HepG2 (cell line): ENCODE results near the gene SRP72. TPM values are rescaled to one million over a fixed set of nuclear protein-coding genes. Genes with fewer than 3 reads are reported as not detected.

Source experiments
- AHR ChIP-seq: IDR thresholded peaks from 2 replicates; pipeline ENCODE4 v1.6.1; 2018; ENCODE audit warnings: missing genetic modification reagents, missing compliant biosample characterization
- CBFB ChIP-seq: sonication (generic); formaldehyde crosslinking; IDR thresholded peaks from 2 replicates; pipeline ENCODE4 v1.4.0; 2020; ENCODE audit warnings: missing genetic modification reagents
- CEBPB ChIP-seq: IDR thresholded peaks from 2 replicates; pipeline ENCODE4 v1.6.1; 2011; ENCODE audit warnings: low read depth, low read length, improper control_type of control experiment, borderline replicate concordance
- CHD2 ChIP-seq: IDR thresholded peaks from 2 replicates; pipeline ENCODE4 v1.6.1; 2011; ENCODE audit warnings: low read depth, low read length, improper control_type of control experiment
- FIP1L1 ChIP-seq: fragments of 200-400 bp; formaldehyde crosslinking; IDR thresholded peaks from 2 replicates; pipeline ENCODE4 v1.6.1; 2018; ENCODE audit warnings: low read depth, mild to moderate bottlenecking, low read length, moderate library complexity, borderline replicate concordance; ENCODE audit not compliant: insufficient read depth
- FOXK1 ChIP-seq: sonication (generic); formaldehyde crosslinking; IDR thresholded peaks from 2 replicates; pipeline ENCODE4 v1.4.0; 2020; ENCODE audit warnings: low read depth, missing genetic modification reagents, borderline replicate concordance
- GLI4 ChIP-seq: sonication (generic); formaldehyde crosslinking; IDR thresholded peaks from 2 replicates; pipeline ENCODE4 v1.5.1; 2020; ENCODE audit warnings: missing genetic modification reagents, mild to moderate bottlenecking, moderate library complexity, borderline replicate concordance
- KAT8 ChIP-seq: IDR thresholded peaks from 2 replicates; pipeline ENCODE4 v1.6.1; 2016; ENCODE audit warnings: missing genetic modification reagents, missing compliant biosample characterization
- KDM2A ChIP-seq: sonication (generic); formaldehyde crosslinking; IDR thresholded peaks from 2 replicates; pipeline ENCODE4 v1.4.0; 2020; ENCODE audit warnings: low read depth, missing genetic modification reagents, borderline replicate concordance
- NFYC ChIP-seq: IDR thresholded peaks from 2 replicates; pipeline ENCODE4 v1.6.1; 2016; ENCODE audit warnings: missing genetic modification reagents, missing compliant biosample characterization
- NRL ChIP-seq: sonication (generic); formaldehyde crosslinking; IDR thresholded peaks from 2 replicates; pipeline ENCODE4 v1.5.0; 2020; ENCODE audit warnings: missing genetic modification reagents, mild to moderate bottlenecking, moderate library complexity, borderline replicate concordance
- RFX1 ChIP-seq: fragments of 450-650 bp; IDR thresholded peaks from 2 replicates; pipeline ENCODE4 v1.6.1; 2017
- SAFB2 ChIP-seq: sonication (generic); formaldehyde crosslinking; IDR thresholded peaks from 2 replicates; pipeline ENCODE4 v1.5.1; 2020; ENCODE audit warnings: missing genetic modification reagents, low read depth, mild to moderate bottlenecking, borderline replicate concordance
- SPEN ChIP-seq: sonication (generic); formaldehyde crosslinking; IDR thresholded peaks from 2 replicates; pipeline ENCODE4 v1.5.1; 2020; ENCODE audit warnings: low read depth, mild to moderate bottlenecking, missing genetic modification reagents
- TARDBP ChIP-seq: sonication (generic); formaldehyde crosslinking; IDR thresholded peaks from 2 replicates; pipeline ENCODE4 v1.8.0; 2022; ENCODE audit warnings: mild to moderate bottlenecking, missing genetic modification reagents
- THAP11 ChIP-seq: IDR thresholded peaks from 2 replicates; pipeline ENCODE4 v1.6.1; 2016; ENCODE audit warnings: missing biosample characterization, missing genetic modification reagents
- ZNF207 ChIP-seq: fragments of 450-650 bp; IDR thresholded peaks from 2 replicates; pipeline ENCODE4 v1.6.1; 2016; ENCODE audit warnings: antibody characterized with exemption, borderline replicate concordance
- ZNF672 ChIP-seq: sonication (generic); formaldehyde crosslinking; IDR thresholded peaks from 2 replicates; pipeline ENCODE4 v1.8.1; 2022; ENCODE audit warnings: missing genetic modification reagents
- polyA plus RNA-seq, 8 experiments: library from polyadenylated mRNA; depleted of rRNA in 3 of 8; stranded (reverse) in 7 of 8; unstranded in 1 of 8; fragments of >200 nt; fragmentation: Illumina TruSeq in 4 of 8; extraction: Trizol in 4 of 8; gene quantifications; 2 replicates each; pipeline versions ENCODE4 v1.2.1 to v1.2.3, GENCODE V29; 2011 to 2016; ENCODE audit warnings: low read depth in 4 of 8, missing spikeins in 1 of 8, mixed read lengths in 1 of 8; ENCODE audit not compliant: insufficient read depth in 1 of 8
- total RNA-seq, 5 experiments: library from RNA; depleted of rRNA; stranded (reverse); fragments of >200 nt; fragmentation: Illumina TruSeq; extraction: Trizol; gene quantifications; 2 replicates each; pipeline ENCODE4 v1.2.3, GENCODE V29; 2016; ENCODE audit warnings: low read depth in 1 of 5
- TF ChIP-seq, protein P1 (sequence below): sonication (generic); formaldehyde crosslinking; IDR thresholded peaks from 2 replicates; pipeline ENCODE4 v1.8.0; 2022; ENCODE audit warnings: mild to moderate bottlenecking, missing genetic modification reagents, moderate library complexity
- TF ChIP-seq, protein P2 (sequence below): sonication (generic); formaldehyde crosslinking; IDR thresholded peaks from 2 replicates; pipeline ENCODE4 v1.8.0; 2022; ENCODE audit warnings: missing genetic modification reagents, mild to moderate bottlenecking, moderate library complexity, borderline replicate concordance
- TF ChIP-seq, protein P3 (sequence below): sonication (generic); formaldehyde crosslinking; conservative IDR thresholded peaks from 2 replicates; pipeline ENCODE4 v1.8.0; 2022; ENCODE audit warnings: missing genetic modification reagents
- TF ChIP-seq, protein P4 (sequence below), 2 experiments: fragments of 450-650 bp in 1 of 2; sonication (generic) in 1 of 2; formaldehyde crosslinking; IDR thresholded peaks; 2 replicates each; pipeline versions ENCODE4 v1.5.0 to v1.8.0; 2020 to 2022; ENCODE audit warnings: mild to moderate bottlenecking in 1 of 2, missing genetic modification reagents in 1 of 2
- TF ChIP-seq, protein P5 (sequence below): sonication (generic); formaldehyde crosslinking; IDR thresholded peaks from 2 replicates; pipeline ENCODE4 v1.4.0; 2020; ENCODE audit warnings: low read depth, mild to moderate bottlenecking, missing genetic modification reagents

SRP72 gene
- total and polyA plus RNA-seq, 2 of the 13 experiments (the other 11 are each of a cell fraction or from before 2014, with no cell fraction given) = 64.9 to 75.6 TPM

DNA sequence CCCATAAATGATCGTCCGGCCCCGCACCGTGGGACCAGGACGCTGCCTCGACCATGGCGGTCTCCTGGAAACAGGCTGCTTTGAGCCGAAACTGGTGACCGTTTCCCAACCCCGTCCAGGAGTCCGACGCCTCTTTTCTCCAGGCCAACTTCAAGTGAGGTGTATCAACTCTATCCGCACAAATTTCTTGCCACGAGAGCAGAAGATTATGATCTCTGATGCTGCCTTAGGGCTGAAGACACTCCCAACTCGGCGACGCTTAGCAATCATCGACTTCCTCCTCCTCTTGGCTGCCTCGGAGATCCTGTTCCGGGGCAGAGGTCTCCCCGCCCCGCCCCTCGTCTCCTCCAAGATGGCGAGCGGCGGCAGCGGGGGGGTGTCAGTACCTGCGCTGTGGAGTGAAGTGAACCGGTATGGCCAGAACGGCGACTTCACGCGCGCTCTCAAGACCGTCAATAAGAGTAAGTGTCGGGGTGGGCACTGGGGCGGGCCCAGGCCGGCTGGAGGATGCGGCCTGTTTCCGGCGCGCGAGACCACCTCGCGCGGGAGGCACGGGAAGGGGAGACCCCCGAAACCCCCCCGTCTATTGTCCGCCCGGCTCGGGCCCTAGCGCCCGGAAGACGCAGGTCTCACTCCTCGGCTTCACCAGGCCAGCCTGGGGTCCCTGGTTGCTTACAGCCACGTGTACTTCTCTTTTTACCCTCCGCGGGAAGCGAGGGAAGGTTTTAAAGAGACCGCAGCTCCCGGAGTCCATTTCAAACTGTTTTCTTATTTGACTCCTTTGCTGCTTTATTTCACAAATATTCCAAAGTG is at the start of gene SRP72 (continued):
- TF ChIP-seq FOXK1 (CRISPR knock-in tag) = no peak; the same call in 1 of the 2 replicates
- 0 out of 2 replicates have a peak, but pooled peaks have one; percentile 41 for TF ChIP-seq AHR (CRISPR knock-in tag)
- no peak for TF ChIP-seq RFX1
- peak; percentile 87 for TF ChIP-seq THAP11 (CRISPR knock-in tag)
- no peak for TF ChIP-seq TARDBP (CRISPR knock-in tag)
- TF ChIP-seq KDM2A (CRISPR knock-in tag) = peak; percentile 90
- TF ChIP-seq, protein P1, sequence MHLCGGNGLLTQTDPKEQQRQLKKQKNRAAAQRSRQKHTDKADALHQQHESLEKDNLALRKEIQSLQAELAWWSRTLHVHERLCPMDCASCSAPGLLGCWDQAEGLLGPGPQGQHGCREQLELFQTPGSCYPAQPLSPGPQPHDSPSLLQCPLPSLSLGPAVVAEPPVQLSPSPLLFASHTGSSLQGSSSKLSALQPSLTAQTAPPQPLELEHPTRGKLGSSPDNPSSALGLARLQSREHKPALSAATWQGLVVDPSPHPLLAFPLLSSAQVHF (CRISPR knock-in tag) = no peak
- no peak for TF ChIP-seq GLI4 (CRISPR knock-in tag)
- no peak for TF ChIP-seq NRL (CRISPR knock-in tag)
- TF ChIP-seq, protein P2, sequence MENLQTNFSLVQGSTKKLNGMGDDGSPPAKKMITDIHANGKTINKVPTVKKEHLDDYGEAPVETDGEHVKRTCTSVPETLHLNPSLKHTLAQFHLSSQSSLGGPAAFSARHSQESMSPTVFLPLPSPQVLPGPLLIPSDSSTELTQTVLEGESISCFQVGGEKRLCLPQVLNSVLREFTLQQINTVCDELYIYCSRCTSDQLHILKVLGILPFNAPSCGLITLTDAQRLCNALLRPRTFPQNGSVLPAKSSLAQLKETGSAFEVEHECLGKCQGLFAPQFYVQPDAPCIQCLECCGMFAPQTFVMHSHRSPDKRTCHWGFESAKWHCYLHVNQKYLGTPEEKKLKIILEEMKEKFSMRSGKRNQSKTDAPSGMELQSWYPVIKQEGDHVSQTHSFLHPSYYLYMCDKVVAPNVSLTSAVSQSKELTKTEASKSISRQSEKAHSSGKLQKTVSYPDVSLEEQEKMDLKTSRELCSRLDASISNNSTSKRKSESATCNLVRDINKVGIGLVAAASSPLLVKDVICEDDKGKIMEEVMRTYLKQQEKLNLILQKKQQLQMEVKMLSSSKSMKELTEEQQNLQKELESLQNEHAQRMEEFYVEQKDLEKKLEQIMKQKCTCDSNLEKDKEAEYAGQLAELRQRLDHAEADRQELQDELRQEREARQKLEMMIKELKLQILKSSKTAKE = no peak
- 0 out of 2 replicates have a peak, but pooled peaks have one; percentile 26 for TF ChIP-seq NFYC (CRISPR knock-in tag)
- TF ChIP-seq SPEN (CRISPR knock-in tag) = peak; percentile 53
- no peak for TF ChIP-seq SAFB2 (CRISPR knock-in tag)
- TF ChIP-seq CEBPB = no peak
- TF ChIP-seq, protein P3, sequence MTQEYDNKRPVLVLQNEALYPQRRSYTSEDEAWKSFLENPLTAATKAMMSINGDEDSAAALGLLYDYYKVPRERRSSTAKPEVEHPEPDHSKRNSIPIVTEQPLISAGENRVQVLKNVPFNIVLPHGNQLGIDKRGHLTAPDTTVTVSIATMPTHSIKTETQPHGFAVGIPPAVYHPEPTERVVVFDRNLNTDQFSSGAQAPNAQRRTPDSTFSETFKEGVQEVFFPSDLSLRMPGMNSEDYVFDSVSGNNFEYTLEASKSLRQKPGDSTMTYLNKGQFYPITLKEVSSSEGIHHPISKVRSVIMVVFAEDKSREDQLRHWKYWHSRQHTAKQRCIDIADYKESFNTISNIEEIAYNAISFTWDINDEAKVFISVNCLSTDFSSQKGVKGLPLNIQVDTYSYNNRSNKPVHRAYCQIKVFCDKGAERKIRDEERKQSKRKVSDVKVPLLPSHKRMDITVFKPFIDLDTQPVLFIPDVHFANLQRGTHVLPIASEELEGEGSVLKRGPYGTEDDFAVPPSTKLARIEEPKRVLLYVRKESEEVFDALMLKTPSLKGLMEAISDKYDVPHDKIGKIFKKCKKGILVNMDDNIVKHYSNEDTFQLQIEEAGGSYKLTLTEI (CRISPR knock-in tag) = no peak
- TF ChIP-seq ZNF207 = no peak
- peak; percentile 92 for TF ChIP-seq KAT8 (CRISPR knock-in tag)
- TF ChIP-seq, protein P4, sequence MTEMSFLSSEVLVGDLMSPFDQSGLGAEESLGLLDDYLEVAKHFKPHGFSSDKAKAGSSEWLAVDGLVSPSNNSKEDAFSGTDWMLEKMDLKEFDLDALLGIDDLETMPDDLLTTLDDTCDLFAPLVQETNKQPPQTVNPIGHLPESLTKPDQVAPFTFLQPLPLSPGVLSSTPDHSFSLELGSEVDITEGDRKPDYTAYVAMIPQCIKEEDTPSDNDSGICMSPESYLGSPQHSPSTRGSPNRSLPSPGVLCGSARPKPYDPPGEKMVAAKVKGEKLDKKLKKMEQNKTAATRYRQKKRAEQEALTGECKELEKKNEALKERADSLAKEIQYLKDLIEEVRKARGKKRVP (CRISPR knock-in tag; IDR thresholded peaks at IDR 0.05) = no peak
- TF ChIP-seq FIP1L1 = no peak
- TF ChIP-seq, protein P5, sequence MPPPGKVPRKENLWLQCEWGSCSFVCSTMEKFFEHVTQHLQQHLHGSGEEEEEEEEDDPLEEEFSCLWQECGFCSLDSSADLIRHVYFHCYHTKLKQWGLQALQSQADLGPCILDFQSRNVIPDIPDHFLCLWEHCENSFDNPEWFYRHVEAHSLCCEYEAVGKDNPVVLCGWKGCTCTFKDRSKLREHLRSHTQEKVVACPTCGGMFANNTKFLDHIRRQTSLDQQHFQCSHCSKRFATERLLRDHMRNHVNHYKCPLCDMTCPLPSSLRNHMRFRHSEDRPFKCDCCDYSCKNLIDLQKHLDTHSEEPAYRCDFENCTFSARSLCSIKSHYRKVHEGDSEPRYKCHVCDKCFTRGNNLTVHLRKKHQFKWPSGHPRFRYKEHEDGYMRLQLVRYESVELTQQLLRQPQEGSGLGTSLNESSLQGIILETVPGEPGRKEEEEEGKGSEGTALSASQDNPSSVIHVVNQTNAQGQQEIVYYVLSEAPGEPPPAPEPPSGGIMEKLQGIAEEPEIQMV = no peak
- no peak for TF ChIP-seq ZNF672
- 0 out of 2 replicates have a peak, but pooled peaks have one; percentile 39 for TF ChIP-seq CBFB (CRISPR knock-in tag)
- no peak for TF ChIP-seq CHD2
